Fibroblast of peridontal ligament (primary cell): ENCODE results near the gene ITPR3.

Source experiments
- DNase-seq: peaks from one replicate; pipeline ENCODE4 v3.0.0-alpha.2; 2010; ENCODE audit errors: extremely low read depth

ITPR3 gene

DNA sequence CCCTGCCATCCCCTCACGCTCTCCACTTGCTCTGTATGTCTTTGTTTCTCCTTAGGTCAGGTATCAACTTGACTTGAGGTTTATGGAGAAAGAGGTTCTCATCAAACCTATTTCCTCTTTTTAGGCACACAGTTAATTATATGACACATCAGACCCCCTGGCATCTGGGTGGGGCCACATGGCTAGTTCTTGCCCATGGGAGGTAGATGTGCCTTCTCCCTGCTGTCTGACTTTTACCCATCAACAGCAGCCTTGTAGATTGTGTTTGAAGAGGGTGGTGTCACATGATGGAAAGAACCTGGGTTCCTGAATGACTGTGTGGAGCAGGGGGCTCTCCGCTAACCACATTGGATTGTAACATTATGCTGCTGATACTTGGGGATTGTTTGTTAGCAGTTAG, 97.6 kb downstream of the ITPR3 start:
- no peak for DNase-seq

DNA sequence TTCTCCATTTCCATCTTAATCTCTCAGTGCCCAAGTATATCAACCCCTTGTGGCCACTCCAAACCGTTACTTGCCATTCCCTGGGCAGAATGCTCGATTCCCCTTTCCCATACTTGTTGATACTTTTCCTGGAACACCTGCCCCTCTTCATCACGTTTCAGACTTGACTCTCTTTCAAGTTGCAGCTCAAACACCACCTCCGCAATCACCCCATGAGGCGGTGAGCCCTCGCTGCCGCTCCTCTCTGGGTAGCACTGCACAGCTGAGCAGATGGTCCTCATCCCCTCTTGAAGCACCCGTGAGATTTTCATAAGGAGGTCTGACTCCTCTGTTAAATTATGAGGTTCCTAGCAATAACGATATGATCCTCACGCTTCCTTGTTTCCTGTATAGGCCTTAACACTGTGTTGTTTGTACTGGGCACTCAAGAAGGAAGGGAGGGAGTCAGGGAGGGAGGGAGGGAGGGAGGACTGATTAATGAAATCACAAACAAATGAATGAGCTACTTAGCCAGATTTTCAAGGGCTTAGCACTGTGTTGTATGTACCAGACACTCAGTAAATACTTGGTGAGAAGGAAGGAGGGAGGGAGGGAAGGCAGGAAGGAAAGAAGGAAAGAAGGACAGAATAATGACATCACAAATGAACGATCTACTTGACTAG, 98.3 kb downstream of the ITPR3 start:
- no peak for DNase-seq

DNA sequence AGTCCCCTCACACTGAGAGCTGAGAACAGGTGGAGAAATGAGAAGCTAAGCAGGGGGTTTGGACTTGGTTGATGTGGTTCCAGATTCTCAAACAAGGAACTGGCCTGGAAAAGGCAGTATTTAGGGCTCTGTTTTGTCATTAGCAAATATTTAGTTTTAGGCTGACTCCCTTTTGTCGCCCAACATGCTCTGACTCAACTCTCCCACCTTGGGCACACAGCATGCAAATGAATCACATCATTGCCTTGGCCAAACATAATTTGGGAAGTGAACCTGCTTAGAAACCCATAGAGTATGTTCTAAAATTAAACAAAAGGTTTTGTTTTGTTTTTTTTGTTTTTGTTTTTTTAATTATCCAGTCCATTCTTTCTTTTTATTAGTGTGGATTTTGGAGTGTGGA, 99.9 kb downstream of the ITPR3 start:
- no peak for DNase-seq

DNA sequence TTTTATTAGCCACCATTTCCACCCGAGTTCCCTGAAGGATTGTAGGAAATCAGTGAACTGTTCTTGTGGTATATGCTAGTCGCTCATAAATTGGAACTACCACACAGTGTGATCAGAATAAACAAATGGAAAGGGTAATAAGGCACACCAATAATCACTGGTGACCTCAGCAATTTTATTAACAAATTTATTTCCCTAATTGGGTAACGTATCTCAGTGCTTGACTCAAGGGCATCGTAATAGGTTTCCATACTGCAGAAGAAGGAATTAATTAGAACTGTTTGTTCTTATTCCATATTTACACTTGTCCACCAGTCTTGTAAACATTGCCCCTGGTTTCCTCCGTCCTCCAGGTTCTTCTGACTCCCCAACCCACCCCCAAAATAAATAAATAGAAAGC, 100.4 kb downstream of the ITPR3 start:
- DNase-seq, result no peak

DNA sequence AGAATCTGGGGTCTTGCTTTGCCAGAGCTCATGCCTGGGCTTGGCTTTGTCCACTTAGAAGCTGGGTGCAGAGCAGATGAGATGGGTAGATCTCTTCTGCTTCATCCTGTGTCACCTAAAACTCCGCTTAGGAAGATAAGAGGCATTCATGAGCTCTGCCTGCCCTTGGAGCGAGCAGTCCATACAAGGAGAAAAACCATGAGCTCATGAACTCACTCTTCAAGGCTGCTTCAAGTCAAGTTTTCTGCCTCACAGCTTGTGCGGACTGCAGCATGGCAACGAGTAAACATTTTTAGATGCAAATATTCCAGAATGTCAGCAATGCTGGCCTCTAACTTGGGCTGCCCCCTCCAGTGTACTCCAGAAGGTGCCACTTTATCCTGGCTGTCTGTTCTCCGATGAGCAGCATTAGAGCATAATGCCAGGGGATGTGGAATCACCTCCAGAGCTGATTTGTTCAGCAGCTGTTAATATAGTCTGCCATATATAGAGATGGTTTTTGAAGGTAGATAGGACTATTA, 101.0 kb downstream of the ITPR3 start:
- no peak for DNase-seq

DNA sequence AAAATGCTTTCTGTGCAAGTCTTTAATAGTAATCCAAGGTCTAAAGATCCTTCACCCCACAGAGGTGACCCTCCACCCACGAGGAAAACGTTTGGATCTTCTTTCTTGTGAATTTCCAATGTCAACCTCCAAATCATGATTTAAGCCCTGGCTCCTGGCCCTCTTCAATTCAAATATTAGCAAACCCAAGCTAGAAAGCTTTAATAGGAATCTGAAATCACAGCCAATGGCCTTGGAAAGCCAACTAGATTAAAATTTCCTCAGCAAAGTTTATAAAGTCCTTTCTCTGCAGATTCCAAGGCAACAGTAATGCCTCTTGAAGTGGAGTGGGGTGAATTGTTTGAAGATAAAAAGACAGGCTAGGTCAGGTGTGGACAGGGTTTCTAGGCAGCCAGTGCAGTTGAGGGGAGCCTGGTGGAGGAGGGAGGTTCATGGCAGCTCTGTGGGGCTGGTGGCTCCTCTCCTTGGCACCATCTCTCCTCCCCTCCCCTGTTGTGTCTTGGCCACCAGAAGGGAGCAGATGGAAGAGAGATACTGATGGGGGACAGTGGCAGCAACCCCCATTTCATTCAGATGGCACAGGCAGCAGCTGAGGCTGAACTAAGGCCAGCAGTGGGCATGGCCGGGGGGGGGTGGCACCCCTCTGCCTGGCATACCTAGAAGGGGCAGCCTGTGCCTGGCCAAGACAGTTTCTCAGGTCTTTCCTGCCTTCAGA, 102.4 kb downstream of the ITPR3 start:
- DNase-seq, result no peak

DNA sequence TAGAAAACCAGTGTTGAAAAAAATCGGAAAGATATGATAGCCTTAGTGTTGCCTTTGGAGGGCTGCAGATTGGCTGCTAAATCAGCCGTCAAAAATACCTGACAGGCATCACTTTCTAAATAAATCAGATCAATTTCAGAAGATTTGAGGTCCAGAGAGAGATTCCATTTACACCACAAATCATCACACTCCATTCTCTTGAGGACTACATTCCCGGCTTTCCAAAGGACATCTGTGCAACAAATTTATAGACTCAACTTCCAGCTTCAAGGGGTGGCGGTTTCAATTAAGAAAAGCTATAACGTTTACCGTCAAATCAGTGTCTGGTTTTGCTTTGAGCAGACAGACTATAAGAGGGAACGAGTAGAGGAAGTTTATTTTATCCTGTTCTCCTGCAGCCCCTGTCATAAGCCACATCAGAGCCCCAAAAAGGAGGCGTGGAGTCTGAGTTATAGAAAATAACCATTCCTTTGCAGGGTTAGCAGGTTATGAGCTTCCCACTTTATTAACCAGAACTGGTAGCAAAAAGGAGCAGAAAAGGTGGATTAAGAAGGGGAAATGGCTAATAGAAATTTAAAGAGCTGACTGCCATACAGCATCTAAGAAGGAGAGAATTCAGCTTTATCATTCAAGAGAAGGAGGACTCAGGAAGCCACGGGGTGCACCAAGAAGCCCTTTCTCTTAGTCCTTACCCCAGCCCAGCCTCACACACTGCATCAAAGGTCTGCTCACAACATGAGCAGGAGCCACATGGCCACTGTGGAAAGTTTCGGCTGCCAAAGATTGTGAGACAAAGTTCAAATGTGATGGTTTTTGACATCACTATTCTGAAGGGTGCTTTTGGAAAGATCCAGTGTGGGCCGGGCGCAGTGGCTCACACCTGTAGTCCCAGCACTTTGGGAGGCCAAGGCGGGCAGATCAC, 103.2 kb downstream of the ITPR3 start:
- no peak for DNase-seq

DNA sequence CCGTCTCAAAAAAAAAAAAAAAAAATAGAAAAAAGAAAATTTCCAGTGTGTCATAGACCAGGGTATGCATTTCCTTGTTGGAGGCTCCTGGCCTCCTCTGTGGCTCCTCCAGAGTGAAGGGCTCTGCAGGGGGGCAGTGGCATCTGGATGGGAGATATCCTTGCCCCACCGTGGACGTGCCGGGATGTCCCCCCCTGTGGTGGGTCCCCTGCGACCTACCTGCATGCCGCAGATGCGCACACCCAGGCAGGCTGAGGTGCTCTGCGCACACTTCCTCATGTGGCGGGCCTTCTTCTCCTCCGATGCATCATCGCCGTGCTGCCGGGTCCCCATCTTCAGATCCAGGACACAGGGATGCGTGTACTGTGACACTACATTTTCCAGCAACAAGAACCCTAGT, 104.1 kb downstream of the ITPR3 start:
- no peak for DNase-seq

DNA sequence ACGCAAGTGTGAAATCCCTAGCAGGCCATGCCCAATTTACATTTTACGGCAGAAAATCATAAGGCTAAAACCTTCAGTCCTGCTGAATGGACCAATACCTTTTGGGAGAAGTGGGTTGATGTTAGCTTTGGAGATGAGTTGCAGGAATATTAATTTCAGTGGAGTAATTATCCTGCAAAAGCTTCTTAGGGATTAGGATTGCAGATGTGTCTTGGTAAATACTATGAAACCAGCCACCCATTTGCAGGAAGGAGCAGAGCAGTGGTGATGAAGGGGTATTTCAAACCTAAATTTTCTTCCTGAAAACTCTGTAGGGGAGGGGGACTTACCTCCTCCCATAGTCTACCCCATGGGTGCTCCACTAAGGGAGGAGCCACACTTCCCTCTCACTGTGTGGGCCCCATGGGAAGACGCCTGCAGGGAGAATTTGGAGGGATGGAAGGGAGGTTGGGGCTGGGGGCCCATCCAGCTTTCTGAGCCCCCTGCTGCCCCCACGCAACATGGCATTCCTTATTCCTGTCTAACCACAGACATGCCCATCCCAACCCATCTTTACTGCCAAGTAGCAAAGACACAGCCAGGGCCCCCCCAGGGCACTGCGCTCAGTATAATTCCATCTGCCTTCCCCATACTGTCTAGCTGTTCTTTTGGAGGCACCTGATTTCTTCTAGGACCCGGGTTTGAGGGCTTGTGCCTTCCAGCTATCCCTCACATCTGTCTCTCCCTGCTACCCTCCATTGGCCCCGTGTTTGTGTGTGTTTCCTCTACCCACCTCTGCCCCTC, 105.0 kb downstream of the ITPR3 start:
- no peak for DNase-seq

DNA sequence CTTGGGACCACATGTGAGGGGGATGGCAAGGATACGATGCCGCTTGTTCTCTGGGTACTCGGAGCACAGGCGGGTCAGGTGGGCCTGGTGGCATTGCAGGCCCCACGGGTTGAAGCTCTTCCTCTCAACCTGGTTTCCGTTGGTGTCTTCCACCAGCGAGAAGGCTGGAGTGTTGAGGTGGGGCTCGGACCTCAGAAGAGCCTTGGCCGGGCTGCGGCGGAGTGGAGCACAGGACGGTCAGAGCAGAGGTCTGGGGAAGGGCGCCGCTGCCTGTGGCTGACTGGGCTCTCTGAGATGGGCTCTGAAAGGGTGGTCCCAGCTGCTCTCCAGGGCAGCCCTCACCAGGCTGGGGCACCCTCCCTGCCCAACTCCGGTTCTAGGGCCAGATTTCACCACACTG, 105.6 kb downstream of the ITPR3 start:
- no peak for DNase-seq

DNA sequence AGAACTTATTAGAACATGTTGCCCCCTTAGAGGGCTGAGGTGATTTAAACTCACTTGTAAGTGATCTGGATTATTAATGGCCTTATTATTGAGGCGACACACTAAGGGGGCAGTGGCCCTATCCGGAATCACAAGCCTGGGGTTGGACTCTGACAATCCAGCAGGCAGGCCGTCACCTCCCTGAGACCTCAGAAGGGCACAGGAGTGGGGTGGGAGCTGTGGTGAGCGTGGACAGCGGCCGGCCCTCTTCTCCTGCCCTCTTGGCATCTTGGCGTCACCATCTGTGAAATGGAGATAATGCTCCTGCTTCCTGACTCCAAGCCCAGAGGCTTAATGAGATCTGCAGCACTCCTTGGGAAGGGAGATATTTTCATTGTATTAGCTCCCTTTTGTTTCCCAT, 106.0 kb downstream of the ITPR3 start:
- DNase-seq, result no peak

DNA sequence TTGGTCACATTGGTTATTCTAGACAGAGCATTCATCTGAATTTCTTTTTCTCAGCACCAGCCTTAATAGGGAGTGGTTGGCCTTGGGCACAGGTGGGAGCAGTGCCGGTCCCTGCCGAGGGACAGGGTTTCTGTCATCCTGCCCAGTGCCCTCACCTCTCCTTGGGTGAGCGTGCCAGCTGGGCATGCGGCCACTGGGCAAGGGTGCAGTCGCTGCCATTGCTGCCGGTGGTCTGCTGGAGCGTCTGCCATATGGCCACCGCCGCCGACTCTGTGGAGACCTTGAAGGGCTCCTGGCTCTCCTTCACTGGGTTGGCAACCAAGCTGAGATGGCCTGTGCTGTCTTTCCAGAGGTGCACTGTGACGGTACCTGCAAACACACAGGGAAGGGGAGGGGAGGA, 106.8 kb downstream of the ITPR3 start:
- no peak for DNase-seq

DNA sequence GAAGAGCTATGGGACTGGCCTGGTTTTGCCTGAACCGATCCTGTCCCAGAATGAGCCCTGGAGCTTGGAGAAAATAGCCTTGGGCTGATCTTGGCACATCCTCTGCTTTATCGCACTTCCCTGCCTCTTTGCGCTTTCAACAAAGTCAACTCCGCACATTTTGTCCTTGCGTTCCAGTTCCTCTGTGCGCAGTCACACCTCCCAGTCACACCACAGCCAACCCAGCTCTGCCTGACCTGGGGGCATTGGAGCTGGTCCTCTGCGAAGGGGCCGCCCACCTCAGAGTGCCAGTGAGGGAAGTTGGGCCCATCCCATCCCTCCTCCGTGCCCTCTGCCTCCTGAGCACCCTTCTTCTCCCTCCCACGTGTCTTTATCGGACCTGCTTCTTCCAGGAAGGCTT, 107.3 kb downstream of the ITPR3 start:
- DNase-seq, result no peak

DNA sequence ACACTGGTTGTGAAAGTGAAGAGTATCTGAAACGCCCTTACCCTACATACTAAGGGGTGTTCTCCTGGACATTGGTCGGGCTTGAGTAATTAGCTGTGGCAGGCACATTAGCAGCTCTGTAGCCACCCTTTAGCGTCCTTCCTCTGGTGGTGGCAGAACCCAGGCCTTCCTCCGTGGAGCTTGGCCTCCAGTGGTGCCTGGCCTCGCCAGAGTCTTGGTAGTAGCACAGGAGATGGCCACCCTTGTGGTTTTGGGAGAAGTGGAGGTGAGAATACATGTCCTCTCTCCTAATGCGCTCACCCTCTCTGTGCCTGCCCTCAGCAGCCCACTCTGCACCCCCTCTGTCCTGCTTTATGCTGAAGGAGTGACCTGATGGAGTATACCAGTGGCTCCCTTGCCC, 107.9 kb downstream of the ITPR3 start:
- DNase-seq, result no peak

DNA sequence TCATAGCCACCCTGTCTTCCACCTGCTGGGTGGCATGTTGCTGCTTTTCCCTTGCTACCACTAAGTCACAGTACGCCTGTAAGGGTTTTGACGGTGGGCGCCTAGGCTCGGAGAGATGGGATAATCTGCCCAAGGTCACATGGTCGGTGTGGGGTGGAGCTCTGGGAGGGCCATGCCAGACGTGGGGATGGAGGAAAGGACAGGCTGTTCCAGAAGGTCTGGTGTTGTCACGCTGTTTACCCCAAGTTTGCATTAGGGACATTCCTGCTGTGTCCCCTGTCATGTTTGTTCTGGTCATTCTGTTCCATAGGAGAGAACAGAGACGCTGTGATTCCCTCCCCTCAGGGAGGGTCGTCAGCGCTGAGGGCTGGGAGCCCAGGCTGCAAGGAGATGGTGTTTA, 109.5 kb downstream of the ITPR3 start:
- DNase-seq, result no peak

DNA sequence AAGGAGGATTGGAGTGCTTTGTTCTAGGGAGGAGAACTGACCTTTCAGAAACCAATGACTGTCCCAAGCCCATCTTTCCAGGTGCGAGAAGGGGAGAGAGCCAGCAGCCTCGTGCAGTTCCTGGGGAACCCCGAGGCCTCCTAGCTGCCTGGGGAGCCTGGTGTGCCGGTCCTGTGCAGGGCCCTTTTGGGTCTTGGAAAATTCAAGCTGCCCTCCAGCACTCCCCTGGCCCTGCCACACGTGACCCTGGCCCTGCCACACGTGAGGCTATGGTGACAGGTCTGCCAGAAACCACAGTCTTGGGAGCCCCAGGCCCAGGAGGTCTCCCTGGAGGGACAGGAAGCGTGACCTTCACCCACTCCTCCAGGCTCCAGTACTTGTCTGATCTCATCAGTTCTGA, 109.9 kb downstream of the ITPR3 start:
- DNase-seq, result no peak

DNA sequence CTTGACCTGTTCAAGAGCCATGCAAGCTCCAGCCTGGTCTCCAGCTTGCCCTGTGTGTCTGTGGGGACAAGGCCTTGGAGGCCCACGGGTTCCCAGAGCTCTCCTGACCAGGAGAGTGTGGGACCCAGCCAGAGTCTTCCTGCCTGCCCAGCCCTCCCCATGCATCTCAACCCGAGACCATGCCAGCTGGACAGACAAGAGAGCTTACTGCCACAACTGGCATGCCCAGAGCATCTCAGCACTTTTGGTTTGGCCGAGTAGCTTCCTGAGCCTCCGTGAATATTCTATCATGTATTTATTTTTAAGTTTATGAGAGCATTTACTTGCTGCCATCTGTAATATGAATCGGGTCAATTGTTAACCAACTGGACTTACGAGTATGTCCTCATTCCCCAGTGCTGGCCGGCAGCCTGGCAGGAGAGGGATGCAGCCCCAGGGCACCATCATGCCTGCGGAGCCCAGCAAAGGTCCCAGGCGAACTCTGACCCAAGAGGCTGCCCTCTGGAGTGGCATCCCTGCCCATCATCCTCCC, 110.7 kb downstream of the ITPR3 start:
- DNase-seq, result no peak

DNA sequence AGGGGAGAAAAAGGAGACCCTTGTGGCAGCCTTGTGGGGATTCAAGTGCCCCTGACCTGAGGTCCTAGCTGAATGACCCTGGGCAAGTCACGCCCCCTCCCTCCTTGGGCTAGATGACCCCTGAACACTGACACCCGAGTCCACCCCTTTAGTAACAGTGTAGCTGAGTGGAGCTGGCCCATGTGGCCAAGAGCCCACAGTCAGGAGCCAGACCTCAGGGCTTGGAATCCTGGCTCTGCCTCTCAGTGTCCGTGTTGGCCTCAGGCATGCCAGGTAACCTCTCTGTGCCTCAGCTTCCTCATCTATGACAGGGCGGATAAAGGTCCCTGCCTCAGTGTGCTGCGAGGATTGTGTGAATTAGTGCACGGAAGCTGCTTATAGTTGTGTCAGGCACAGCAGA, 111.3 kb downstream of the ITPR3 start:
- DNase-seq, result no peak

DNA sequence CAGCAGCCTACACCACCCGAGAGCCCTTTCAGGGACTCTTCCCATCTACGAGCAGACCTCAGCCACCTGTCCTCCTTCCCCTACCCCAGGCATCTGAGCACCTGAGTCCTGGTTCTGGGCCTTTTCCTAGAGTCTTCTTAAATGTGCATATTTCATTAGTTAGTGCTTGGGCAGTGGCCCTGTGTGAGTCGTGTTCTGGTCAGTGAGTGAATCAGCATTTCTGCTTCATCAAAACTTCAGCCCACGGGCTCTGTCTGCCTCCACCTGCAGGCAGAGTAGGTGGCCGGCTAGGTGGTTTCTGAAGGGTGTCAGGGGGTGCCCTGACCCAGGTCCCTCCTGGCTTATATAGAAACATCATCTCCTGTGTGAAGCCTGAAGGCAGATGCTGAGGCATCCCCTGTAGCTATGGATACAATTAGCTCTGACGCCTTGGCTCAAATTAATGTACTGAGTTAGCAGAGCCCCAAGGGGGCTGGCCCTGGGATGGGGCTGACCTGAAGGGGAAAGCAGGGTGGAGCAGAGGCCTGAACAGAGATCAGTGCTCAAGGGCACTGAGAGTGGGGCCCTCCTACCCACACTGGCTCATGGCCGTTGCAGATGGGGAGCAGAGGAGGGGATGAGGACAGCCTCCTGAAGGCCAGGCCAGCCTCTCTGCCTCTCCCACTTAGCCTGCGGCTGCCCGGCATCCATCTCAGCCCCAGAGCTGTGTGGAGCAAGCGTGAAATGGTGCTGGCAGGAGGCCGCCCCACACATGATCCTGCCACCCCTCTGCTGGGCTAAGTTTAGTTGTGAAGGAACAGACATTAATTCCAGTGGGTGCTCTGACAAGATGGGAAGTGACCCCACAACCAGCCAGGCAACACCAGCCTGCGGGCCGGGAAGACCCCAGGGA, 111.9 kb downstream of the ITPR3 start:
- peak; percentile 38 for DNase-seq

DNA sequence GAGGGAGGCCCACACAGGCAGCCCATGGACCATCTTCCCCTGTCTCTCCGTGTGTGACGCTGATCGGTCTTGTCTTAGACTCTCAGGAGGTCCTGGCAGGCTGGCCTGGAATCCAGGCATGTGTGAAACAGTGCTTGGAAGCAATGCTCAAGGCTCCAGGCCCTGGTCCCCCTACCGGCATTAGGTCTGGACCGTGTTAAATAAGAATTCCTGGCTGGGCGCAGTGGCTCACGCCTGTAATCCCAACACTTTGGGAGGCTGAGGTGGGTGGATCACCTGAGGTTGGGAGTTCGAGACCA, 112.5 kb downstream of the ITPR3 start:
- DNase-seq, result no peak

DNA sequence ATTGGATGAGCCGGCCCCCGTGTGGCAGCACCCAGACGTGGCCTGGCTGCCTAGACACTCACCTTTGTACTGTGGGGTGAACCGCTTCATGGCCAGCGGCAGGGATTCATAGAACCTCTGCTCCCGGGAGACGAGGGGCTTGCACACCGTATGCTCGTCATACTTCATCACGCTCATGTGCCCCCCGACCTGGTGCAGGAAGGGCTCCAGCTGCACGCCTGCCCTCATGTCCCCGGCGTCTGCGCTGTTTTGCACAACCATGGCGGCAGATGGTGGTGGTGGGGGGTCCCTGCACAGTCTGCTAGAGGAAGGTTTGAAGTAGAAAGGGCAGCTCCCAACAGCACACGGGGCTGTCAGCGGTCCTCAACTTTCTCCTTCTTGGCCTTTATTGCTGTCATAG, 114.1 kb downstream of the ITPR3 start:
- no peak for DNase-seq
